Cardiac fibroblast (primary cell): ENCODE data around the gene PCF11.

Experiments used
- DNase-seq, 2 donors: peaks; one replicate each; pipeline versions ENCODE4 v3.0.0 to v3.0.0-alpha.2; 2010; ENCODE audit warnings: low read depth in 2 of 2
- H3K4me3 ChIP-seq, 2 donors: replicated peaks in 1 of 2; 1 replicate in 1 of 2; 2 replicates in 1 of 2; pipeline ENCODE4 v1.5.1; 2011; ENCODE audit warnings: low read depth in 2 of 2, low read length in 2 of 2, mild to moderate bottlenecking in 2 of 2, moderate library complexity in 1 of 2
- TF ChIP-seq, protein P1 (sequence below): IDR thresholded peaks from one replicate; pipeline ENCODE4 v1.5.1; 2011; ENCODE audit warnings: low read depth, mild to moderate bottlenecking, low read length, inconsistent platforms

The PCF11 gene

DNA sequence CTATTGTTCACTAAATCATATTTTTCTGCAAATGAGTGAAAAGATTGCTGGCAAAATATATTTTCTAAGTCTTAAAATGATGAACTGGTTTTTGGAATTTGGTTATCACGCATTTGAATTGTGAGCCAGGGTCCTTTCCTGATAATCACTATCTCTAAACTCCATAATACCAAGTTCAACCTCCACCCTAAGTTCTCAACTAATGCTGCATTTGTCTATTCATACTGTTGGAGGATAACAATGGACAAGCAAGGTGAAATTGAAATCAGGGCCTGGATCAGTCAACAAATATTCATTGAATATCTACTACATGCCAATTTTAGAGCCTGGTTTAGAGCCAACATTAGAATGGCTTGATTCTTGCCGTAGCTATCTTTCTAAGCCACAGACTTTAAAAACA, 4.7 kb upstream of the PCF11 start:
- no peak overlapping the region for H3K4me3 ChIP-seq
- DNase-seq = no peak
- TF ChIP-seq, protein P1, sequence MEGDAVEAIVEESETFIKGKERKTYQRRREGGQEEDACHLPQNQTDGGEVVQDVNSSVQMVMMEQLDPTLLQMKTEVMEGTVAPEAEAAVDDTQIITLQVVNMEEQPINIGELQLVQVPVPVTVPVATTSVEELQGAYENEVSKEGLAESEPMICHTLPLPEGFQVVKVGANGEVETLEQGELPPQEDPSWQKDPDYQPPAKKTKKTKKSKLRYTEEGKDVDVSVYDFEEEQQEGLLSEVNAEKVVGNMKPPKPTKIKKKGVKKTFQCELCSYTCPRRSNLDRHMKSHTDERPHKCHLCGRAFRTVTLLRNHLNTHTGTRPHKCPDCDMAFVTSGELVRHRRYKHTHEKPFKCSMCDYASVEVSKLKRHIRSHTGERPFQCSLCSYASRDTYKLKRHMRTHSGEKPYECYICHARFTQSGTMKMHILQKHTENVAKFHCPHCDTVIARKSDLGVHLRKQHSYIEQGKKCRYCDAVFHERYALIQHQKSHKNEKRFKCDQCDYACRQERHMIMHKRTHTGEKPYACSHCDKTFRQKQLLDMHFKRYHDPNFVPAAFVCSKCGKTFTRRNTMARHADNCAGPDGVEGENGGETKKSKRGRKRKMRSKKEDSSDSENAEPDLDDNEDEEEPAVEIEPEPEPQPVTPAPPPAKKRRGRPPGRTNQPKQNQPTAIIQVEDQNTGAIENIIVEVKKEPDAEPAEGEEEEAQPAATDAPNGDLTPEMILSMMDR = no peak

- TF ChIP-seq, protein P1 = no peak
- no peak overlapping the region for H3K4me3 ChIP-seq
- no peak for DNase-seq
Observed at GRCh38 chr11:83153764-83154163, 3.2 kb upstream of the PCF11 start.

DNA sequence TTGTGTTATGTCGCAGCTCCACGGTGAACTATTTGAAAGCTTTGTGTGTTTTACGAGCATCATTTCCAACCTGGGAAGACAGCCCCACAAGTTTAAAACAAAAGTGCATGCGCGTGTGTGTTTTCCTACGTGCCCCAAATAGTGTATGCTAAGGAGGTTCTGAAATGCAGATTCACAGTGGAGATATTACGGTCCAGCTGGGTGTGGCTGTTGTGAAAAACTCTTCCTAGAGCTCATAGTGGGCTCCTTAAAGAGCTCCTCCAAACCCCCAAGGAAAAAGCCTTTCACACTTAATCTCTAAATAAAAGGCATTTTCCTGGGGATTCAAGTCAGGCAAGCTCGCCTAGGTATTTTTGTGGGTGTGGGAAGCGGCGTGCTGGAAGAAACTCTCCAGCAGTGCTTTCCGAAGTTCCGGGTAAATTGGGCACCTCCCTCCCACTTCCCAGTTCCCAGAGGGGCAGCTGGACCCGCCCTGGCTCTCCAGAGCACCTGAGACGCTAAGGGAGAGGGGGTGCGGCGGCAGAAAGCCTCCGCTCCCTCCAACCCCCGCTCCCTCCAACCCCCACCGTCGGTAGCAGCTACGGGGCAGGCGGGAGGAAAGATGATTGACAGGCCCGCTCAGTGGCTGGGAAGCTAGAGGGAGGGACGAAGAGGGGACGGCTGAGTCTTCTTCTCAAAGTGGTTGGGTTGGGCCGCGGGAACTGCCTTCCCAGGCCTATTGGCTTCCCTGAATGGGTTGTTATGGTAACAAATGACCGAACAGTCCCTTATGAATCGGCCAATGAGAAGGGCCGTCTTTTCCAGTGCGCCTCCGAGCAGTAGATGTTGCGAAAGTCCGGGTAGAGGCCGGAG, 561 bp upstream of the PCF11 start:
- TF ChIP-seq, protein P1 = no peak
- peak overlapping the region; percentile 66 to 67 for H3K4me3 ChIP-seq
- DNase-seq = peak in 1 of 2 donors; percentile 100

- TF ChIP-seq, protein P1 = no peak
- DNase-seq = peak; percentile 57 to 62
- H3K4me3 ChIP-seq = peak overlapping the region; percentile 82 to 91
Observed at GRCh38 chr11:83157594-83158356, 844 bp downstream of the PCF11 start.

DNA sequence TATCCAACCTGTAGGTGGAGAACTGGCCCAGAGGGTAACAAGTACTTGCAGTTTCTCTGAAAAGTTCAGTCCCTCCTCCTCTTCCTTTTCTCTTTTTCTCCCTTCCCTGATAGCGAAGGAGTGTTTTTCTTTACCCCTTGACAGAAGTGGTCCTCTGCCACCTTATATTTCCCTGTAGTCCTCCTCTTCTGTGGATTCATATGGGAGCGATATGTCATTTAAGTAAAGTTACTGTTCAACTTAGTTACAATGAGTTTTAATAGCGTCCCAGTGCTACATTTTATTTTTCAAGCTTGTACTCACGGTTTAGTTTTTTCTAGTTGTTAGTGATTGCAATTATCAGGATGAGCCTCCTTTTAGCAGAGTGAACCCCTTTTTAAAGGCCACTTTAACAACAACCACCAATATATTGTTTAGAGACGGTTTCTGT, 1.4 kb downstream of the PCF11 start:
- TF ChIP-seq, protein P1 = no peak
- peak overlapping the region; percentile 82 to 91 for H3K4me3 ChIP-seq
- no peak for DNase-seq

- no peak for DNase-seq
- TF ChIP-seq, protein P1 = no peak
- peak overlapping the region; percentile 82 to 91 for H3K4me3 ChIP-seq
Observed at GRCh38 chr11:83158965-83159901, 2.3 kb downstream of the PCF11 start.
